Neural progenitor cell (in vitro differentiated cells): ENCODE results near the gene IFNA1. TPM values are rescaled to one million over a fixed set of nuclear protein-coding genes. Genes with fewer than 3 reads are reported as not detected.

ENCODE experiments used
- DNase-seq: peaks from one replicate; pipeline ENCODE4 v3.0.0-alpha.2; 2016; ENCODE audit warnings: low spot score
- H2AFZ ChIP-seq: fragments of 200-600 bp; sonication (generic); replicated peaks from 2 replicates; pipeline ENCODE4 v1.6.1; 2016; ENCODE audit warnings: antibody characterized with exemption
- H3F3A ChIP-seq: fragments of 200-600 bp; sonication (generic); 2 replicates; pipeline ENCODE4 v1.6.1; 2016; ENCODE audit warnings: antibody characterized with exemption, low read depth
- H3K27ac ChIP-seq: fragments of 200-600 bp; sonication (generic); 2 replicates; pipeline ENCODE4 v1.5.1; 2016; ENCODE audit warnings: mild to moderate bottlenecking
- H3K27me3 ChIP-seq: fragments of 200-600 bp; sonication (generic); 2 replicates; pipeline ENCODE4 v1.6.1; 2016; ENCODE audit warnings: mild to moderate bottlenecking, moderate library complexity
- H3K36me3 ChIP-seq: fragments of 200-600 bp; sonication (generic); 2 replicates; pipeline ENCODE4 v1.5.1; 2016
- H3K4me1 ChIP-seq: fragments of 200-600 bp; sonication (generic); 2 replicates; pipeline ENCODE4 v1.6.1; 2016; ENCODE audit warnings: mixed run types
- H3K4me2 ChIP-seq: fragments of 200-600 bp; sonication (generic); 2 replicates; pipeline ENCODE4 v1.6.1; 2016
- H3K4me3 ChIP-seq: fragments of 200-600 bp; sonication (generic); 2 replicates; pipeline ENCODE4 v1.5.1; 2016
- H3K79me2 ChIP-seq: fragments of 200-600 bp; sonication (generic); 2 replicates; pipeline ENCODE4 v1.6.1; 2016; ENCODE audit warnings: low read depth
- H3K9ac ChIP-seq: fragments of 200-600 bp; sonication (generic); 2 replicates; pipeline ENCODE4 v1.6.1; 2016
- H3K9me3 ChIP-seq: fragments of 200-600 bp; sonication (generic); 2 replicates; pipeline ENCODE4 v1.5.1; 2016; ENCODE audit warnings: low read depth
- H4K20me1 ChIP-seq: fragments of 200-600 bp; sonication (generic); 2 replicates; pipeline ENCODE4 v1.6.1; 2016; ENCODE audit warnings: low read depth
- H3K27ac Mint-ChIP-seq: 3 replicates; pipeline ENCODE4 v1.8.0; 2021; ENCODE audit warnings: mixed read lengths
- H3K27me3 Mint-ChIP-seq: 2 replicates; pipeline ENCODE4 v1.8.0; 2022; ENCODE audit warnings: low read depth, mild to moderate bottlenecking, inconsistent platforms, moderate library complexity, mixed read lengths; ENCODE audit not compliant: insufficient read depth
- H3K36me3 Mint-ChIP-seq: 3 replicates; pipeline ENCODE4 v1.8.0; 2021; ENCODE audit warnings: mixed read lengths
- H3K4me1 Mint-ChIP-seq: 3 replicates; pipeline ENCODE4 v1.8.0; 2021; ENCODE audit warnings: mixed read lengths
- H3K4me3 Mint-ChIP-seq: 3 replicates; pipeline ENCODE4 v1.8.0; 2021; ENCODE audit warnings: mild to moderate bottlenecking, moderate library complexity, mixed read lengths
- H3K9me3 Mint-ChIP-seq: 3 replicates; pipeline ENCODE4 v1.8.0; 2020; ENCODE audit warnings: mixed read lengths
- EZH2 ChIP-seq: fragments of 200-600 bp; sonication (generic); IDR thresholded peaks from 2 replicates; pipeline ENCODE4 v1.6.1; 2017; ENCODE audit warnings: antibody characterized with exemption, mild to moderate bottlenecking, moderate library complexity
- EZH2phosphoT487 ChIP-seq: fragments of 200-600 bp; sonication (generic); IDR thresholded peaks from 2 replicates; pipeline ENCODE4 v1.6.1; 2017; ENCODE audit warnings: antibody characterized with exemption
- total RNA-seq: library from RNA; depleted of rRNA; stranded (reverse); fragments of >200 nt; gene quantifications from 2 replicates; pipeline ENCODE4 v1.2.3, GENCODE V29; 2015; ENCODE audit warnings: low replicate concordance
- TF ChIP-seq, protein P1 (sequence below): fragments of 200-600 bp; sonication (generic); IDR thresholded peaks from 2 replicates; pipeline ENCODE4 v1.5.1; 2017; ENCODE audit warnings: antibody characterized with exemption, mild to moderate bottlenecking

The IFNA1 gene
- total RNA-seq, 1 donor from 2014 or later, result not detected

DNA sequence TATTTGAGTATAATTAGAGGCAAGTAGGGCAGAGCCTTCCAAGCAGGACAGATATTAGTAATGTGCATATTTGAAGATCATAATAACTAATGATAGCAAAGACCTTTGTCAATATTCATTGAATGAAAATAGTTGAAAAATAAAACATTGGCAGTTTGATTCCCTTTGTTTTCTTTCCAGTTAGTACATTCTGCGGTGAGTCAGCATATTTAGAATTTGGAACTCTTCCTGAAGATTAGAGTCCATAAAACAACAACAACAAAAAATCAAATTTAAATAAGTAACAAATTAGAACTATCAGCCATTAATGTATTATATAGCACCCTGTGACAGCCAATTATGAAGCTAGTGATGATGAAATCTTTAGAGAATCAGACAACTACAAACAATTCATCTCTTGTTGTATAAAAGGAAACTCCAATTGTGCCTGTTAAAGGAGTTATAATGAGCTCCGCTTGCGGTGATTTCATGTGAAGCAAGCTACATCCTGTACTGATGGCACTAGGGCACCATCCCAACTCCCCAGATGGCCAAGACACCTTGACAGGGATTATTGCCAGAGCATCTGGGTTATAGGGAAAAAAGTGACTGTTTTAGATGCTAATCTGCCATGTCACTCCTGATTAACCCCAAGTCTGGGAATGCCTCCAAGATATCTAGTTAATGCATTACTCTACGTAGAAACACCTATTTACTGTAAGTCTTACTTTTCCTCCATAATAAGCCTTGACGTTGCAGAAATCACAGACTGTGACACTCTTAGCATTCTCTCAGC is 24.6 kb upstream of the IFNA1 start:
- no peaks in the 10 kb centered on the region for H4K20me1 ChIP-seq
- H3K4me3 ChIP-seq, result no peak overlapping the region
- H3K4me2 ChIP-seq, result no peak overlapping the region
- Mint-ChIP-seq H3K36me3 (no peaks in the 10 kb centered on the region), H3K27me3 (peaks cover 2% of the 10 kb centered on the region), H3K27ac (no peak overlapping the region), H3K9me3 (no peaks in the 10 kb centered on the region), H3K4me1 (peaks cover 18% of the 10 kb centered on the region), H3K4me3 (no peak overlapping the region)
- no peak for TF ChIP-seq EZH2phosphoT487
- TF ChIP-seq EZH2, result no peak
- TF ChIP-seq, protein P1, sequence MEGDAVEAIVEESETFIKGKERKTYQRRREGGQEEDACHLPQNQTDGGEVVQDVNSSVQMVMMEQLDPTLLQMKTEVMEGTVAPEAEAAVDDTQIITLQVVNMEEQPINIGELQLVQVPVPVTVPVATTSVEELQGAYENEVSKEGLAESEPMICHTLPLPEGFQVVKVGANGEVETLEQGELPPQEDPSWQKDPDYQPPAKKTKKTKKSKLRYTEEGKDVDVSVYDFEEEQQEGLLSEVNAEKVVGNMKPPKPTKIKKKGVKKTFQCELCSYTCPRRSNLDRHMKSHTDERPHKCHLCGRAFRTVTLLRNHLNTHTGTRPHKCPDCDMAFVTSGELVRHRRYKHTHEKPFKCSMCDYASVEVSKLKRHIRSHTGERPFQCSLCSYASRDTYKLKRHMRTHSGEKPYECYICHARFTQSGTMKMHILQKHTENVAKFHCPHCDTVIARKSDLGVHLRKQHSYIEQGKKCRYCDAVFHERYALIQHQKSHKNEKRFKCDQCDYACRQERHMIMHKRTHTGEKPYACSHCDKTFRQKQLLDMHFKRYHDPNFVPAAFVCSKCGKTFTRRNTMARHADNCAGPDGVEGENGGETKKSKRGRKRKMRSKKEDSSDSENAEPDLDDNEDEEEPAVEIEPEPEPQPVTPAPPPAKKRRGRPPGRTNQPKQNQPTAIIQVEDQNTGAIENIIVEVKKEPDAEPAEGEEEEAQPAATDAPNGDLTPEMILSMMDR, result no peak
- H3K9me3 ChIP-seq, result no peaks in the 10 kb centered on the region
- H3K4me1 ChIP-seq, result peaks cover 5% of the 10 kb centered on the region
- H3K27me3 ChIP-seq, result no peaks in the 10 kb centered on the region
- no peaks in the 10 kb centered on the region for H3K36me3 ChIP-seq
- no peak overlapping the region for H3K9ac ChIP-seq
- no peak for DNase-seq
- H3K27ac ChIP-seq, result no peak overlapping the region
- no peaks in the 10 kb centered on the region for H3K79me2 ChIP-seq
- no peaks in the 10 kb centered on the region for H3F3A ChIP-seq
- H2AFZ ChIP-seq, result no peak overlapping the region

- Histone ChIP-seq H2AFZ (no peak overlapping the region), H3K27ac (no peak overlapping the region), H3K27me3 (no peaks in the 10 kb centered on the region), H3K4me1 (peaks cover 2% of the 10 kb centered on the region), H3F3A (no peaks in the 10 kb centered on the region), H3K9me3 (no peaks in the 10 kb centered on the region), H3K9ac (no peak overlapping the region), H4K20me1 (no peaks in the 10 kb centered on the region), H3K4me2 (no peak overlapping the region), H3K4me3 (no peak overlapping the region), H3K36me3 (no peaks in the 10 kb centered on the region), H3K79me2 (no peaks in the 10 kb centered on the region)
- TF ChIP-seq EZH2phosphoT487, result no peak
- no peak for TF ChIP-seq EZH2
- TF ChIP-seq, protein P1, result no peak
- H3K27me3 Mint-ChIP-seq, result peaks cover 2% of the 10 kb centered on the region
- DNase-seq, result no peak
- no peak overlapping the region for H3K27ac Mint-ChIP-seq
- no peaks in the 10 kb centered on the region for H3K36me3 Mint-ChIP-seq
- H3K4me3 Mint-ChIP-seq, result no peak overlapping the region
- peaks cover 4% of the 10 kb centered on the region for H3K4me1 Mint-ChIP-seq
- no peaks in the 10 kb centered on the region for H3K9me3 Mint-ChIP-seq
These were observed 12.0 kb upstream of the IFNA1 start for GRCh38 chr9:21428235-21428634.

GRCh38 chr9:21429191-21429590 is 11.0 kb upstream of the IFNA1 start:
- Mint-ChIP-seq H3K27ac (no peak overlapping the region), H3K27me3 (peaks cover 2% of the 10 kb centered on the region), H3K4me3 (no peak overlapping the region), H3K36me3 (no peaks in the 10 kb centered on the region), H3K4me1 (peaks cover 9% of the 10 kb centered on the region), H3K9me3 (no peaks in the 10 kb centered on the region)
- no peak overlapping the region for H2AFZ ChIP-seq
- TF ChIP-seq EZH2 (no peak), EZH2phosphoT487 (no peak)
- TF ChIP-seq, protein P1, result no peak
- H3K4me3 ChIP-seq, result no peak overlapping the region
- no peak overlapping the region for H3K4me2 ChIP-seq
- peaks cover 5% of the 10 kb centered on the region for H3K4me1 ChIP-seq
- H3K27ac ChIP-seq, result no peak overlapping the region
- DNase-seq, result no peak
- no peak overlapping the region for H3K9ac ChIP-seq
- H3K79me2 ChIP-seq, result no peaks in the 10 kb centered on the region
- H3K27me3 ChIP-seq, result no peaks in the 10 kb centered on the region
- H3F3A ChIP-seq, result no peaks in the 10 kb centered on the region
- H3K9me3 ChIP-seq, result no peaks in the 10 kb centered on the region
- H4K20me1 ChIP-seq, result no peaks in the 10 kb centered on the region
- no peaks in the 10 kb centered on the region for H3K36me3 ChIP-seq
